Measurements from ENCODE around the gene ATP11A. TPM values are rescaled to one million over a fixed set of nuclear protein-coding genes. Genes with fewer than 3 reads are reported as not detected.

The ATP11A gene
- total RNA-seq, 1 experiment from 2014 or later, result 80.4 TPM

GRCh38 chr13:112893570-112894422 lies 204.0 kb downstream of the ATP11A start:
- peak overlapping the region; percentile 88 for H3K4me2 ChIP-seq (ENCODE audit: low read length)
- no peak overlapping the region for H2AFZ ChIP-seq (ENCODE audit: low read depth, low read length, poor library complexity, severe bottlenecking)
- ATAC-seq, result peak; percentile 85
- no peaks in the 10 kb centered on the region for H4K20me1 ChIP-seq (ENCODE audit: insufficient read depth)
- no peaks in the 10 kb centered on the region for H3K9me3 ChIP-seq (ENCODE audit: control insufficient read depth in 1 of 2, insufficient read depth in 1 of 2, low read depth in 1 of 2, low read length in 2 of 2)
- no TSS peak for BruUV-seq (replicated peaks)
- peaks cover 6 to 14% of the 10 kb centered on the region in 2 experiments; a peak in 3 of 4 replicates for H3K4me1 ChIP-seq (ENCODE audit: control insufficient read depth in 1 of 2, insufficient read depth in 2 of 2, low read length in 2 of 2)
- H3K27ac ChIP-seq (ENCODE audit: low read depth, low read length), result peak overlapping the region; percentile 27; the same call in 1 of the 2 replicates
- DNase-seq (ENCODE audit: low read depth, low spot score), result no peak
- H3K9ac ChIP-seq (ENCODE audit: low read length), result no peak overlapping the region
- intact Hi-C loops (cut with micrococcal nuclease), result no loop called here
- H3K27me3 ChIP-seq (ENCODE audit: insufficient read depth, low read length), result no peaks in the 10 kb centered on the region
- ChIA-PET POLR2A (interaction anchor here (1.1 kb wide), 1 partner anchor 8 kb away, joined by 4 read pairs; no protein-coding TSS in a partner anchor), RAD21 (ENCODE audit: low non-redundant PET in 1 of 2, low total read pairs in 2 of 2, uncharacterized antibody in 2 of 2, unreplicated experiment in 2 of 2) (interaction anchor here (0.7 kb wide), 2 partner anchors 8 to 46 kb away, joined by 3 to 7 read pairs; no protein-coding TSS in a partner anchor), CTCF (interaction anchor here (0.6 to 1.8 kb wide), 2 partner anchors 19 to 38 kb away, joined by 3 to 6 read pairs; no protein-coding TSS in a partner anchor)
- no peaks in the 10 kb centered on the region for H3K9me2 ChIP-seq (ENCODE audit: insufficient read depth)
- no peaks in the 10 kb centered on the region for H3K36me3 ChIP-seq (ENCODE audit: control insufficient read depth in 1 of 2, insufficient read depth in 2 of 2, low read length in 2 of 2)
- H3K4me3 ChIP-seq (replicated peaks in 1 of 2; ENCODE audit: low read depth in 1 of 2, low read length in 2 of 2), result peak overlapping the region; percentile 60 to 66; a peak in 2 of 4 replicates
- no peaks in the 10 kb centered on the region for H3K79me2 ChIP-seq (ENCODE audit: insufficient read depth, low read length)
- peak; percentile 56; the same call in 1 of the 2 replicates for TF ChIP-seq POLR2AphosphoS5 (IDR thresholded peaks at IDR 0.05; ENCODE audit: low read depth, low read length)
- TF ChIP-seq, protein P1, sequence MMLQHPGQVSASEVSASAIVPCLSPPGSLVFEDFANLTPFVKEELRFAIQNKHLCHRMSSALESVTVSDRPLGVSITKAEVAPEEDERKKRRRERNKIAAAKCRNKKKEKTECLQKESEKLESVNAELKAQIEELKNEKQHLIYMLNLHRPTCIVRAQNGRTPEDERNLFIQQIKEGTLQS (IDR thresholded peaks at IDR 0.05), result no peak

- Histone ChIP-seq H4K20me1 (ENCODE audit: insufficient read depth) (no peaks in the 10 kb centered on the region), H3K27ac (ENCODE audit: low read depth, low read length) (peak overlapping the region; percentile 59; the same call in 1 of the 2 replicates), H2AFZ (ENCODE audit: low read depth, low read length, poor library complexity, severe bottlenecking) (no peak overlapping the region), H3K4me1 (ENCODE audit: control insufficient read depth in 1 of 2, insufficient read depth in 2 of 2, low read length in 2 of 2) (peaks cover 6 to 14% of the 10 kb centered on the region in 2 experiments; a peak in 3 of 4 replicates), H3K4me3 (replicated peaks in 1 of 2; ENCODE audit: low read depth in 1 of 2, low read length in 2 of 2) (peak overlapping the region; percentile 60 to 66), H3K4me2 (ENCODE audit: low read length) (peak overlapping the region; percentile 88), H3K9me3 (ENCODE audit: control insufficient read depth in 1 of 2, insufficient read depth in 1 of 2, low read depth in 1 of 2, low read length in 2 of 2) (no peaks in the 10 kb centered on the region), H3K9me2 (ENCODE audit: insufficient read depth) (no peaks in the 10 kb centered on the region), H3K9ac (ENCODE audit: low read length) (peak overlapping the region; percentile 52), H3K36me3 (ENCODE audit: control insufficient read depth in 1 of 2, insufficient read depth in 2 of 2, low read length in 2 of 2) (no peaks in the 10 kb centered on the region), H3K27me3 (ENCODE audit: insufficient read depth, low read length) (no peaks in the 10 kb centered on the region), H3K79me2 (ENCODE audit: insufficient read depth, low read length) (no peaks in the 10 kb centered on the region)
- ChIA-PET RAD21 (ENCODE audit: low non-redundant PET in 1 of 2, low total read pairs in 2 of 2, uncharacterized antibody in 2 of 2, unreplicated experiment in 2 of 2) (interaction anchor here (0.7 kb wide), 2 partner anchors 9 to 46 kb away, joined by 3 to 7 read pairs; no protein-coding TSS in a partner anchor), POLR2A (interaction anchor here (1.1 kb wide), 1 partner anchor 9 kb away, joined by 4 read pairs; no protein-coding TSS in a partner anchor), CTCF (interaction anchor here (0.6 to 1.8 kb wide), 2 partner anchors 20 to 38 kb away, joined by 3 to 6 read pairs; no protein-coding TSS in a partner anchor)
- intact Hi-C loops (cut with micrococcal nuclease), result no loop called here
- no peak for DNase-seq (ENCODE audit: low read depth, low spot score)
- no TSS peak for BruUV-seq (replicated peaks)
- ATAC-seq, result peak; percentile 63
- TF ChIP-seq ZFX (IDR thresholded peaks at IDR 0.05) (no peak), TCF7L2 (IDR thresholded peaks at IDR 0.05; ENCODE audit: borderline replicate concordance, extremely low read depth, insufficient read depth, insufficient read length) (no peak), EZH2phosphoT487 (IDR thresholded peaks at IDR 0.05; ENCODE audit: borderline replicate concordance) (no peak), POLR2A (IDR thresholded peaks at IDR 0.05; ENCODE audit: borderline replicate concordance, extremely low read depth, insufficient read depth, insufficient read length) (no peak)
- TF ChIP-seq, protein P2, sequence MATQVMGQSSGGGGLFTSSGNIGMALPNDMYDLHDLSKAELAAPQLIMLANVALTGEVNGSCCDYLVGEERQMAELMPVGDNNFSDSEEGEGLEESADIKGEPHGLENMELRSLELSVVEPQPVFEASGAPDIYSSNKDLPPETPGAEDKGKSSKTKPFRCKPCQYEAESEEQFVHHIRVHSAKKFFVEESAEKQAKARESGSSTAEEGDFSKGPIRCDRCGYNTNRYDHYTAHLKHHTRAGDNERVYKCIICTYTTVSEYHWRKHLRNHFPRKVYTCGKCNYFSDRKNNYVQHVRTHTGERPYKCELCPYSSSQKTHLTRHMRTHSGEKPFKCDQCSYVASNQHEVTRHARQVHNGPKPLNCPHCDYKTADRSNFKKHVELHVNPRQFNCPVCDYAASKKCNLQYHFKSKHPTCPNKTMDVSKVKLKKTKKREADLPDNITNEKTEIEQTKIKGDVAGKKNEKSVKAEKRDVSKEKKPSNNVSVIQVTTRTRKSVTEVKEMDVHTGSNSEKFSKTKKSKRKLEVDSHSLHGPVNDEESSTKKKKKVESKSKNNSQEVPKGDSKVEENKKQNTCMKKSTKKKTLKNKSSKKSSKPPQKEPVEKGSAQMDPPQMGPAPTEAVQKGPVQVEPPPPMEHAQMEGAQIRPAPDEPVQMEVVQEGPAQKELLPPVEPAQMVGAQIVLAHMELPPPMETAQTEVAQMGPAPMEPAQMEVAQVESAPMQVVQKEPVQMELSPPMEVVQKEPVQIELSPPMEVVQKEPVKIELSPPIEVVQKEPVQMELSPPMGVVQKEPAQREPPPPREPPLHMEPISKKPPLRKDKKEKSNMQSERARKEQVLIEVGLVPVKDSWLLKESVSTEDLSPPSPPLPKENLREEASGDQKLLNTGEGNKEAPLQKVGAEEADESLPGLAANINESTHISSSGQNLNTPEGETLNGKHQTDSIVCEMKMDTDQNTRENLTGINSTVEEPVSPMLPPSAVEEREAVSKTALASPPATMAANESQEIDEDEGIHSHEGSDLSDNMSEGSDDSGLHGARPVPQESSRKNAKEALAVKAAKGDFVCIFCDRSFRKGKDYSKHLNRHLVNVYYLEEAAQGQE (IDR thresholded peaks at IDR 0.05; ENCODE audit: low read depth), result no peak
- TF ChIP-seq, protein P1 (IDR thresholded peaks at IDR 0.05), result no peak
Measured at GRCh38 chr13:112894423-112894672, 204.5 kb downstream of the ATP11A start.

All from HCT116 (cell line).